HG02943 (cell line): ENCODE results near the gene CEP41.
"Not testable (repeated sequence)": the region's sequence is repeated elsewhere in the genome, so short reads cannot be mapped to it uniquely, and the experiment has no call there.

Source experiments
- ATAC-seq: cut with Tn5 transposase; IDR thresholded peaks from one replicate; pipeline ENCODE4 v1.9.1; 2021; ENCODE audit warnings: mild to moderate bottlenecking, low read depth, moderate library complexity; ENCODE audit not compliant: unreplicated experiment

Gene CEP41

GRCh38 chr7:130463553-130464434 lies 23.0 kb upstream of the CEP41 start:
- ATAC-seq: no peak

- no peak for ATAC-seq
Measured at GRCh38 chr7:130461272-130461671, 20.5 kb upstream of the CEP41 start.

- ATAC-seq: no peak
Measured at GRCh38 chr7:130458257-130458656, 17.4 kb upstream of the CEP41 start.

GRCh38 chr7:130454959-130455358 lies 14.1 kb upstream of the CEP41 start:
- ATAC-seq: no peak

GRCh38 chr7:130452951-130453350 lies 12.1 kb upstream of the CEP41 start:
- ATAC-seq: no peak

- ATAC-seq: not testable (repeated sequence)
Measured at GRCh38 chr7:130451344-130451743, 10.5 kb upstream of the CEP41 start.

GRCh38 chr7:130446259-130446658 lies 5.4 kb upstream of the CEP41 start:
- ATAC-seq: no peak

- no peak for ATAC-seq
Measured at GRCh38 chr7:130444751-130445407, 4.1 kb upstream of the CEP41 start.

- ATAC-seq: no peak
Measured at GRCh38 chr7:130444234-130444633, 3.4 kb upstream of the CEP41 start.

GRCh38 chr7:130442601-130443000 lies 1.8 kb upstream of the CEP41 start:
- ATAC-seq: no peak

GRCh38 chr7:130441408-130441869 lies 623 bp upstream of the CEP41 start:
- no peak for ATAC-seq

GRCh38 chr7:130436253-130436652 lies 4.6 kb downstream of the CEP41 start:
- ATAC-seq: no peak

- ATAC-seq: no peak
Measured at GRCh38 chr7:130435311-130435854, 5.4 kb downstream of the CEP41 start.

- no peak for ATAC-seq
Measured at GRCh38 chr7:130433301-130433700, 7.5 kb downstream of the CEP41 start.

- ATAC-seq: no peak
Measured at GRCh38 chr7:130432886-130433285, 7.9 kb downstream of the CEP41 start.

GRCh38 chr7:130430841-130431666 lies 9.8 kb downstream of the CEP41 start:
- no peak for ATAC-seq

GRCh38 chr7:130430115-130430514 lies 10.7 kb downstream of the CEP41 start:
- ATAC-seq: no peak

- ATAC-seq: no peak
Measured at GRCh38 chr7:130429019-130429418, 11.8 kb downstream of the CEP41 start.

- ATAC-seq: no peak
Measured at GRCh38 chr7:130426564-130426963, 14.3 kb downstream of the CEP41 start.

- no peak for ATAC-seq
Measured at GRCh38 chr7:130425796-130426195, 15.0 kb downstream of the CEP41 start.
